Fibroblast of gingiva (primary cell): ENCODE measurements around the gene SYNE2.
"Not testable (repeated sequence)": the region's sequence is repeated elsewhere in the genome, so short reads cannot be mapped to it uniquely, and the experiment has no call there.

Experiments used
- DNase-seq: peaks from one replicate; pipeline ENCODE4 v3.0.0-alpha.2; 2011; ENCODE audit warnings: low read depth

The SYNE2 gene

DNA sequence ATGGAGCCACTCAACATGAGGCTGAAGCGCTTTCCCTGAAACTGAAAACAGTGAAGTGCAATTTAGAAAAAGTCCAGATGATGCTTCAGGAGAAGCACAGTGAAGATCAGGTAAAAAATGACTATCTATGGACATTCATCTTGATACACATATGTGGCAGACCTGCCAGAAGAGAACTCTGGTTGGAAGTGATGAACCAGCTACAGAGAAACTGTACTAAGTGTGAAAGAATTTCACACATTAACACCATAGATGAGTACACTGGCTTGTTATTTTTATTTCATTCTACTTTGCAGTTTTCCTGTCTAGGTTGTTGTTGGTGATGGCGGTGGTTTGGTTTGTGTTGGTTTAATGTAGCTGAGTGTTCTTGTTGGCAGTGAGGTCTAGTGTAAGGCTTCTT is 266.7 kb downstream of the SYNE2 start:
- DNase-seq, result no peak

GRCh38 chr14:64119980-64120379 is 267.2 kb downstream of the SYNE2 start:
- no peak for DNase-seq

DNA sequence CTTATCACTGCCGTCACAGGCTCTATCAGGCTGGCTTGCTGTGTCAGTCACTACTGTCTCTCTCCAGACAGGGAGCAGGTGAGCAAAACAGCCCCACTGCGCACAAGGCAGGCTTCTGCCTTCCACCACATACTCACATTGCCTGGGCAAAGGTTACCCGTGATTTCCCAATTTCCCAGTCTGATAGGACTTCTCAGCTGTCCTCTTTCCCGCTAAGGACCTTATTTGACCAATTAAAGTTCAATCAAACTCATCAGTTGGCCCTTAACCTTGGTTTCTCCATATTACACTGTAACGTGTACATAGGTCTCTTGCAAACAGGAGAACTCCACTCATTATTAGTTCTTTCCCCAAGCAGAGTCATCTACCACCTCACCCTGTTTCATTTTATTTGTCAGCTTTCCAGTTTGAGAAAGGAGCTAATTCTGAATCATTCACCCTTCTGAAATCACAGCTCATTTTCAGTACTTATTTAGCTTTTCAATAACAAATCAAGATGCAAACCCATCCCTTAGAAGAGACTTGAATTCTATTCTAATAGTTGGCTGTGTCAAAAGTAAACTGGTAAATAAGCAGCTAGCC is 270.5 kb downstream of the SYNE2 start:
- no peak for DNase-seq

GRCh38 chr14:64125270-64125669 is 272.5 kb downstream of the SYNE2 start:
- DNase-seq, result no peak

- DNase-seq, result no peak
Observed at GRCh38 chr14:64126548-64126947, 273.7 kb downstream of the SYNE2 start.

DNA sequence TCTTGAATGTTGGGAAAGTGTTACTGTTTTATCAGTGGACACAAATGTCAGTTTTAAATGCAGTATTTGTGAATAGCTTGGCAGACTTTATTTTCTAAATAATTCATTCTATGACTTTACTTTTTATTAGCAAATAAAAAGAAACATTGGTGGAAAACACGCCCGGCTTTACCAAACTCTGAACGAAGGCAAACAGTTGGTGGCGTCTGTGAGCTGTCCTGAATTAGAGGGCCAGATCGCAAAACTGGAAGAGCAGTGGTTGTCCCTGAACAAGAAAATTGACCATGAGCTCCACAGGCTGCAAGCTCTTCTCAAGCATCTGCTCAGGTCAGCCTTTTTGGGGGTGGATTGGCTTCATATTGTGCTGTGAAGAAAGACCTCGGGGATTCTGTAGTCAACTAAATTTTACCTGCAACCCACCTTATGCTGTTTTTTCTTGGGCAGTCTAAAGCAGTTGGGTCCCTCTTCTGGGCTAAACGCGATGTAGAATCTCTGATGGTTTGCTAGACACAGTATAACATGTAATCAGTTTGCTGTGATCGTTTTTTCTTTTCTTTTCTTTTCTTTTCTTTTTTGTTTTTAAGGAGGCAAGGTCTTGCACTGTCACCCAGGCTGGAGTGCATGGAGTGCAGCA is 285.0 kb downstream of the SYNE2 start:
- DNase-seq, result peak; percentile 20

DNA sequence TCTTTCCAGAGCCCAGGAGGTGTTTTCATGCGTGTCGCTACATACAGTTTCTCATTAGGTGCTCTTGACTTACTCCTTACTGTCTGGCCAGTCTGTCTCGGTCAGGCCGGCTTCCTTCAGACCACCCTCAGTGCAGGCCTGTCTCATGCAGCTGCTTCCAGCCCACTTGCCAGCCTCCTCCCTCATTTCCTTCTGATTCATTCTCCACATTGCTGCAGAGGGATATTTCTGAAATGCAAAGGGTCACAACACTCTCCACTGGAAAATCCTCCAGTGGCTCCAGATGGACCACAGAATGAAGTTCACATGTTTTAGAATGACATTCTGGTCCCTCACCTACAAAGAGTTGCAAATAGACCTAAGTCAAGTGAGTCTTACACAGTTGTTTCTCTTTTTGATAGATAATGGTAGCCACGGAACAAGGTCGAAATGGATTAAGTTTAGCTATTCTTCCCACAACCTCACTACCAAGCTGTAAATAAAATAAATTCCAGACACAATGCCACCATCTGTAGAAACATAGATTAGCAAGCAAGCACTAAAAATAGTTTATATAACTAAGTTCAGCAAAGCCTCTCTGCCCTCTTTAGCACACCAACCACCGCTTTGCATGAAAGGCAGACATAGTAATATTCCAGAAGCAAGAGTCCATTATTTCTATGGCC is 294.5 kb downstream of the SYNE2 start:
- DNase-seq, result no peak

- no peak for DNase-seq
Observed at GRCh38 chr14:64149921-64150320, 297.1 kb downstream of the SYNE2 start.

DNA sequence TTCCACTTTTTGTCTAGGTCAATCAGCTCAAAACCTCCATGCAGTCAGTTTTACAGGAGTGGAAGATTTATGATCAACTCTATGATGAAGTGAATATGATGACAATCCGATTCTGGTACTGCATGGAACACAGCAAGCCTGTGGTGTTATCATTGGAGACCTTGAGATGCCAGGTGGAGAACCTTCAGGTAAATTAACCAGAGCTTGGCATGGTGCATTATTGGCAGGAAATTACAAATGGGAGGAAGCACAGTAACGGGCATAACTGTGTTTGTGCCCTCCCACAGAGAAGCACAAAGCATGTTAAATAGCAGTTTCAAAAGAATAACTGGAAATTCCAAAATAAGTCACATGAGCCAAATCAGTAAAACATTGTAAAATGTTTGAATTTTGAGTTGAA is 305.8 kb downstream of the SYNE2 start:
- DNase-seq, result no peak

GRCh38 chr14:64159588-64159987 is 306.8 kb downstream of the SYNE2 start:
- DNase-seq, result no peak

DNA sequence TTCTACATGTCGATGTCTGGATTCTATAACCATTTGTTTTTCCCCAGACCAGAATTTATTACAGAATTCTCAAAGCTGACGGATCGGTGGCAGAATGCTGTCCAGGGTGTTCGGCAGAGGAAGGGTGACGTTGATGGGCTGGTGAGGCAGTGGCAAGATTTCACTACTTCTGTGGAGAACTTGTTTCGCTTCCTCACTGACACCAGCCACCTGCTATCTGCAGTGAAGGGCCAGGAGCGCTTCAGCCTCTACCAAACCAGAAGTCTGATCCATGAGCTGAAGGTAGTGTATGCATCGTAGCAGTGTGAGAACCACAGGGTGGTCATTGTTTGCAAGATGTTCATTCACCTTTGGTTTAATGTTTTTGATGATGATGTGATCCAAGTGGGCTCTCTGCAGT is 317.4 kb downstream of the SYNE2 start:
- no peak for DNase-seq

GRCh38 chr14:64174922-64175782 is 322.3 kb downstream of the SYNE2 start:
- DNase-seq, result no peak

- DNase-seq, result no peak
Observed at GRCh38 chr14:64176330-64176729, 323.5 kb downstream of the SYNE2 start.

GRCh38 chr14:64178814-64179213 is 326.0 kb downstream of the SYNE2 start:
- no peak for DNase-seq

DNA sequence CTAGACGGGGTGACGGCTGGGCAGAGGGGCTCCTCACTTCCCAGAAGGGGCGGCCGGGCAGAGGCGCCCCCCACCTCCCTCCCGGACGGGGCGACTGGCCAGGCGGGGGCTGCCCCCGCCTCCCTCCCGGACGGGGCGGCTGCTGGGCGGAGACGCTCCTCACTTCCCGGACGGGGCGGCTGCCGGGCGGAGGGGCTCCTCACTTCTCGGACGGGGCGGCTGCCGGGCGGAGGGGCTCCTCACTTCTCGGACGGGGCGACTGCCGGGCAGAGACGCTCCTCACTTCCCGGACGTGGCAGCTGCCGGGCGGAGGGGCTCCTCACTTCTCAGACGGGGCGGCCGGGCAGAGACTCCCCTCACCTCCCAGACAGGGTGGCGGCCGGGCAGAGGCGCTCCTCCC is 330.1 kb downstream of the SYNE2 start:
- DNase-seq, result not testable (repeated sequence)

GRCh38 chr14:64184103-64184729 is 331.4 kb downstream of the SYNE2 start:
- DNase-seq, result no peak

- no peak for DNase-seq
Observed at GRCh38 chr14:64185184-64185583, 332.4 kb downstream of the SYNE2 start.

DNA sequence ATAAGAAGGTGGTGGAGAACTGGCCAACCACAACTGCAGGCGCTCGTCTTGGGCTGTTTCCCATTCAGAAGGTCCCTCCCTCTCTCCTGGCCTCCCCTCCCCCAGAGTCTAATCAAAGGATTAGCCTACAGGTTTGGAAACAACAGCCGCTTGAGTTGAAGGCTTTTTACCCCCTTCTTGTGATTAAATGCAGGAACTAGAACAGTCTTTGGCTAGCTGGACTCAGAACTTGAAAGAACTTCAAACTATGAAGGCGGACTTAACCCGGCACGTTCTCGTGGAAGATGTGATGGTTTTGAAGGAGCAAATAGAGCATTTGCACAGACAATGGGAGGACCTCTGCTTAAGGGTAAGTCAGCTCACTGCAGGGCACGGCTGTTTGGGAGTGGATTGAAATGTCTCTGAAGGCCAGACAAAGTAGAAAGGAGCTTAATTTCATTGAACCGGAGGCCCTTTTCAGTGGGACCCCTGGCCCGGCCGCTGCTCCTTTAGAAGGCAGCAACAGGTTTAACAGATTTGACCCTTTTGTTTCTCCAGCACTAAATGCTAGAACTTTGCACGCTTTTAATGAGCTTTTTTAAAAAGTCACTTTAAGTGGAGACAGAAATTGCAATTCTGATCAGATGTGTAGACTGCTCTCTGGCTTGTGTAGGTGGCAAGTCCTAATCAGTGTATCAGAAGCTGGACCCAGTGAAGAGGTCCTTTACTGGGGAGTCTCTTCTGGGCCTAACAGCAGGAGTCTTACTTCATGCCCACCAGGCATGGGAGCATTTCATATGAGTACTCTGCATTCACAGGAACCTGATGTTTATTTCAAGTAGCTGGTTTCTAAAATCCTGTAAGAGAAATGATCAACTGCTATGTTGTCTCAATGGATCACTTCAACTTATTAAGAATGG is 333.7 kb downstream of the SYNE2 start:
- no peak for DNase-seq

DNA sequence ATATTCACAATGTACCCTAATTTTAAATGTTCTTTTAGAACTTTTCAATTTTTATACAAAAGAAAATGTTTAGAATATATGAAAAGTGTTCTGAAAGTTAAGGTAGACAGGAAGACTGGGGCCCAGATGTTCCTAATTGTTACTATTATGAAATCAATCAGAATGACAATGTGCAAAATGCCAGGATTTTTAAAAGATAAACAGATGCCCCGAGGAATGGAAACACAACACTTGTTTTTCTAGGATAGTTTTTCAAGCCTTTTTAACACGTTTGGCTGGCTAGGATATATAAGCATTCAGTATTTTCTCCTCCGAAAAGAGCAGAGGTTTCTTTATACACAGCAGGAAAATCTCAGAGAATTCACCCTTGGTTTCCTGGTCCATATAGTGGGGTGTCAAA is 334.5 kb downstream of the SYNE2 start:
- peak; percentile 58 for DNase-seq

DNA sequence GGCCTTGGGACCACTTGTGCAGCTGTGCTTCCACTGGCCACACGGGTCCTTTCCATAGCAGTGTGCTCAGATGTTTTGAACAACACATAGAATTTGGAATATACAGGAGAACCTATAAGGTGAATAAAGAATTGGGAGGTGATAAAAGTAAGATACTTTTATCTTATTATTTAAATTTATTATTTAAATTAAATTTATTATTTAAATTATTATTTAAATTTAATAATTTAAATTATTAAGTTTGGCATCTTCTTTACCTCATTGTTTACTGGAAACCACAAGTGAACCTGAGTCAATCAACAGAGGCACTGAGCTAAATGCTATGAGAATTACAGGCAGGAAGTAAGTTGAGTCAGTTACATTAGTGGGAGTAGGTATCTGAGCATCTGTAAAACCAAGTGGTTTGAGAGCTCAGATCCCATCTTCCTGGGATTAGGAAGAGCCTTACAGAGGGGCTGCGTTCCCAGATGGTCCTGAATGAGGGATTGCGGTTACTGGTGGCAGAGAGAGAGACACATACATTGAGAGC is 338.2 kb downstream of the SYNE2 start:
- no peak for DNase-seq

- peak; percentile 76 for DNase-seq
Observed at GRCh38 chr14:64191756-64192155, 339.0 kb downstream of the SYNE2 start.
